Neutrophil (primary cell): ENCODE data around the gene ZNF248.

Experiments used
- H3K27ac ChIP-seq: fragments of 200-600 bp; sonication (generic); 2 replicates; pipeline ENCODE4 v1.5.1; 2016; ENCODE audit warnings: mild to moderate bottlenecking, moderate library complexity
- H3K27me3 ChIP-seq: fragments of 200-600 bp; sonication (generic); 2 replicates; pipeline ENCODE4 v1.6.0; 2016; ENCODE audit warnings: mild to moderate bottlenecking
- H3K36me3 ChIP-seq: fragments of 200-600 bp; sonication (generic); 2 replicates; pipeline ENCODE4 v1.5.1; 2017
- H3K4me1 ChIP-seq, 2 experiments: fragments of 200-600 bp in 1 of 2; sonication (generic) in 1 of 2; 1 replicate in 1 of 2; 2 replicates in 1 of 2; pipeline versions ENCODE4 v1.5.1 to v1.6.1; 2013 to 2016; ENCODE audit warnings: low read depth in 1 of 2, low read length in 1 of 2, mild to moderate bottlenecking in 1 of 2, moderate library complexity in 1 of 2; ENCODE audit not compliant: control insufficient read depth in 1 of 2, insufficient read depth in 1 of 2
- H3K4me3 ChIP-seq, 2 experiments: fragments of 200-600 bp in 1 of 2; sonication (generic) in 1 of 2; 1 replicate in 1 of 2; 2 replicates in 1 of 2; pipeline ENCODE4 v1.5.1; 2013 to 2016; ENCODE audit warnings: low read depth in 1 of 2, low read length in 1 of 2, mild to moderate bottlenecking in 1 of 2, moderate library complexity in 1 of 2
- H3K9me3 ChIP-seq: fragments of 200-600 bp; sonication (generic); 2 replicates; pipeline ENCODE4 v1.5.1; 2016
- TF ChIP-seq, protein P1 (sequence below): fragments of 200-600 bp; sonication (generic); IDR thresholded peaks from 2 replicates; pipeline ENCODE4 v1.5.1; 2016; ENCODE audit warnings: antibody characterized with exemption

Gene ZNF248

DNA sequence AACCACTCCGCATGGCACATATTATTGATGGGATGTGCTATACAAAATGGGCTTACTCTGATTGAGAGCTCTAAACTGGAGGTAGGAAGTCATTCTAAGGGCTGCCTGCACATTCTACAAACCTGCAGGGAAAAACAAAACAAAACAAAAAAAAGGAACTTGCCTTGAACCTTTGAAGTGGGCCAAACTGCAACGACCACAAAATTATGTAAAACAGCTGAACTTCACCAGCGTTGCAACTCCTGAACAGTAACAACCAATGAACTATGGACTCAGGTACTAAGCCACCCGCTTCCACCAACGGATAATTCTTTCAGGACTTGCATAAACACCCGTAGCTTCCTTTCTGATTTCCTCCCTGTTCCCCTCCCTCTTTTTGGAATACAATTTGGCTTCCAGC lies 80.4 kb downstream of the ZNF248 start:
- Histone ChIP-seq H3K9me3 (no peaks in the 10 kb centered on the region), H3K36me3 (no peaks in the 10 kb centered on the region)
- TF ChIP-seq, protein P1, sequence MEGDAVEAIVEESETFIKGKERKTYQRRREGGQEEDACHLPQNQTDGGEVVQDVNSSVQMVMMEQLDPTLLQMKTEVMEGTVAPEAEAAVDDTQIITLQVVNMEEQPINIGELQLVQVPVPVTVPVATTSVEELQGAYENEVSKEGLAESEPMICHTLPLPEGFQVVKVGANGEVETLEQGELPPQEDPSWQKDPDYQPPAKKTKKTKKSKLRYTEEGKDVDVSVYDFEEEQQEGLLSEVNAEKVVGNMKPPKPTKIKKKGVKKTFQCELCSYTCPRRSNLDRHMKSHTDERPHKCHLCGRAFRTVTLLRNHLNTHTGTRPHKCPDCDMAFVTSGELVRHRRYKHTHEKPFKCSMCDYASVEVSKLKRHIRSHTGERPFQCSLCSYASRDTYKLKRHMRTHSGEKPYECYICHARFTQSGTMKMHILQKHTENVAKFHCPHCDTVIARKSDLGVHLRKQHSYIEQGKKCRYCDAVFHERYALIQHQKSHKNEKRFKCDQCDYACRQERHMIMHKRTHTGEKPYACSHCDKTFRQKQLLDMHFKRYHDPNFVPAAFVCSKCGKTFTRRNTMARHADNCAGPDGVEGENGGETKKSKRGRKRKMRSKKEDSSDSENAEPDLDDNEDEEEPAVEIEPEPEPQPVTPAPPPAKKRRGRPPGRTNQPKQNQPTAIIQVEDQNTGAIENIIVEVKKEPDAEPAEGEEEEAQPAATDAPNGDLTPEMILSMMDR = no peak

DNA sequence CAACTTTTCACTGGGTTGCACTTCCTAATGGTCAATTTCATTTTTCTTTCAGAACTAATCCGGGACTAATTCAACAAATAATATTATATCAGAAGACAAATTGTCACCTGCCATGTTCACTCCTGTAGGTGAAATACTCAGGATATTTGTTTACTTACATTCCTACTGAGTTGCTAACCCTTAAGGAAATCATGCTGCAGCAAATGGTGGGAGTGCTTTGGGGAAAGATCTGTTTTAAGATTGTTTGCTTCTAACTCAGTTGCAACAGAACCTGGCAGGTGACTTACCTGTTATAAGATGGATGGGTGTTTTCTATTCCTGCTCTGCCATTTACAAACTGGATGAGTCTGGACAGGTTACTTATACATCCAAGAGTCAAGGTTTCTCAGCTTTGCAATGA lies 81.8 kb downstream of the ZNF248 start:
- H3K36me3 ChIP-seq = no peaks in the 10 kb centered on the region
- no peak overlapping the region for H3K4me3 ChIP-seq
- no peaks in the 10 kb centered on the region for H3K9me3 ChIP-seq
- H3K27me3 ChIP-seq = no peaks in the 10 kb centered on the region
- TF ChIP-seq, protein P1 = no peak
- H3K4me1 ChIP-seq = no peaks in the 10 kb centered on the region
- H3K27ac ChIP-seq = no peak overlapping the region

More for the DNA sequence above, 80.4 kb downstream of the ZNF248 start:
- Histone ChIP-seq H3K27me3 (no peaks in the 10 kb centered on the region), H3K27ac (no peak overlapping the region), H3K4me1 (no peaks in the 10 kb centered on the region), H3K4me3 (no peak overlapping the region)

DNA sequence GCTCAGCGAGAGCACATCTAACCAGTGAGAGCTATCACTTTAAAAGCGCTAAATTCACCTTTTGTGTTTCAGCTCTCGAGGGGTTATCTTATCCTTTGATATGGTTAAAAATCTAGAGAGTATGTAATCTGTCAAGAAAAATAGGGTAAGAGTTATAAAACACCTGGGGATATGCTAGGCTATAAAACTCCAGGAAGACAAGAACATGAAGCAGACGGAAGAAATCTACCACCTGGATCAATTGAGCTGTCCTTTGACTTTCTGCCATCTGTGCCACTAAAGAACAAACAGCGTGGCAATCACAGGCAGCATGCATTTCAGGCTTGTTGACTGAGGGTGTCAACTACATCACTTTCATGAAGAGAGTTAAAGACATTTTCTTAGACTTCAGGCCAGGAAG lies 83.1 kb downstream of the ZNF248 start:
- no peaks in the 10 kb centered on the region for H3K9me3 ChIP-seq
- no peak overlapping the region for H3K4me3 ChIP-seq
- H3K27me3 ChIP-seq = no peaks in the 10 kb centered on the region
- H3K36me3 ChIP-seq = no peaks in the 10 kb centered on the region
- TF ChIP-seq, protein P1 = no peak
- no peaks in the 10 kb centered on the region for H3K4me1 ChIP-seq
- no peak overlapping the region for H3K27ac ChIP-seq

DNA sequence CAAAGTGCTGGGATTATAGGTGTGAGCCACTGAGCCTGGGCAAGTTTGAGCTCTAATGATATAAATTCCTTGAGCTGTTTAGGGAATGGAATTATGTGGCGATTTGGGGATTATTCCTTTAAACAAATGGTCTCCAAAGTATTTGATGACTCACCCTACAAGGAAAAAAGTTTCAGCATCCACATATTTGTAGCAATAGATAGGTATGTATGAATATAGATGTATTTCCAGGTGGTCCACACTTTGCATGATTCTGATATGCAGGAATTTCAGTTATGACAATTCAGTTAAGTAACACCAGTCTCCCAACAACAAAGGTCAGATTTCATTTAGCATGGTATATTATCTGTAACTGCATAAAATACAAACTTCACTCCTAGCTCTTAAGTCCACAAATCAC lies 92.2 kb downstream of the ZNF248 start:
- no peaks in the 10 kb centered on the region for H3K36me3 ChIP-seq
- H3K27ac ChIP-seq = no peak overlapping the region
- TF ChIP-seq, protein P1 = no peak
- peaks cover 9% of the 10 kb centered on the region for H3K9me3 ChIP-seq
- H3K4me1 ChIP-seq = no peaks in the 10 kb centered on the region
- no peaks in the 10 kb centered on the region for H3K27me3 ChIP-seq
- no peak overlapping the region for H3K4me3 ChIP-seq

DNA sequence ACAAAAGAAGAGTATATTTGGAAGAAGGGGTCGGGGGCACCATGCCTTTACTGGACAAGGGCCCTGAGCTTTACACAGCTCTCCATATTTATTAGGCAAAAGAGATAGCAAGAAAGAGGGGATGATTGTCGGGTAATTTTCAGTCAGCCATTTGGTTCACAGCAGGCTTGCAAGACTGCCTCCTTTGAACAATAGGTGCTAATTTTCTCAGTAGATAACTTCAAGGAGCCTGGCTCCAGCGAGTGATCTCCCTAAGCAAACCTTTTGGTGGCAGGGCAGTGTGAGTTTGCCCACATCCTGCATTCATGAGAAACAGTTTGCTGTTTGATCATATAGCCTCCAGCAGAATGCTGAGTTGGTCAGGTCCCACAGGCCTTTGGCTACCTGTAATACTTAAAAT lies 94.3 kb downstream of the ZNF248 start:
- Histone ChIP-seq H3K4me1 (no peaks in the 10 kb centered on the region), H3K4me3 (no peak overlapping the region), H3K27me3 (no peaks in the 10 kb centered on the region), H3K36me3 (no peaks in the 10 kb centered on the region), H3K9me3 (peaks cover 9% of the 10 kb centered on the region), H3K27ac (no peak overlapping the region)
- TF ChIP-seq, protein P1 = no peak

DNA sequence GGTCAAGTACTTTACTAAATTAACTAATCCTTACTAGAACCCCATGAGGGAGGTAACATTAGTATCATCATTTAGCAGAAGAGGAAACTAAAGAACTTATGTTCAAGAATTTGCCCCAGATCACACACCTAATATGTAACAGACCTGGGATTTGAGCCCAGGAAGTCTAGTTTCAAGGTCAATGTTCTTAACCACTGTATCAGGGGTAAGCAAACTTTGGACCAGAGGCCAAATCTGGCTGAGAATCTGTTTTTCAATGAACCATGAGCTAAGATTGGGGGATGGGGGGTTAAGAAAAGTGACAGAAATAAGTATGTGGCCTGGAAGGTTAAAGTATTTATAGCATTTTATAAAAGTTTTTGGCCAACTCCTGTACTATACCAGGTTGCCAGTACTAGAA lies 95.1 kb downstream of the ZNF248 start:
- H3K9me3 ChIP-seq = peaks cover 9% of the 10 kb centered on the region
- H3K4me3 ChIP-seq = no peak overlapping the region
- TF ChIP-seq, protein P1 = no peak
- H3K36me3 ChIP-seq = no peaks in the 10 kb centered on the region
- H3K4me1 ChIP-seq = no peaks in the 10 kb centered on the region
- no peak overlapping the region for H3K27ac ChIP-seq
- H3K27me3 ChIP-seq = no peaks in the 10 kb centered on the region
